HepG2 (cell line): ENCODE data around the gene ALG1L2. TPM values are rescaled to one million over a fixed set of nuclear protein-coding genes. Genes with fewer than 3 reads are reported as not detected.

Experiments
- BCL6 ChIP-seq: IDR thresholded peaks from 2 replicates; pipeline ENCODE4 v1.6.1; 2016; ENCODE audit warnings: missing genetic modification reagents, missing compliant biosample characterization
- CBX1 ChIP-seq: IDR thresholded peaks from one replicate; pipeline ENCODE4 v1.6.1; 2016; ENCODE audit warnings: antibody characterized with exemption, low read depth
- FOSL1 ChIP-seq: sonication (generic); formaldehyde crosslinking; IDR thresholded peaks from 2 replicates; pipeline ENCODE4 v1.9.0; 2021; ENCODE audit warnings: missing genetic modification reagents, borderline replicate concordance
- FOXA3 ChIP-seq: IDR thresholded peaks from 2 replicates; pipeline ENCODE4 v1.6.1; 2016; ENCODE audit warnings: missing genetic modification reagents, missing compliant biosample characterization
- FOXC1 ChIP-seq: sonication (generic); formaldehyde crosslinking; IDR thresholded peaks from 2 replicates; pipeline ENCODE4 v1.8.0; 2022; ENCODE audit warnings: mild to moderate bottlenecking, missing genetic modification reagents, borderline replicate concordance
- GPN1 ChIP-seq: sonication (generic); formaldehyde crosslinking; IDR thresholded peaks from 2 replicates; pipeline ENCODE4 v1.5.1; 2020; ENCODE audit warnings: missing genetic modification reagents, borderline replicate concordance
- HIVEP1 ChIP-seq: sonication (generic); formaldehyde crosslinking; IDR thresholded peaks from 2 replicates; pipeline ENCODE4 v1.4.0; 2020; ENCODE audit warnings: mild to moderate bottlenecking, missing genetic modification reagents
- KAT2B ChIP-seq: fragments of 150-350 bp; IDR thresholded peaks from 2 replicates; pipeline ENCODE4 v1.6.1; 2014; ENCODE audit warnings: low read depth, low read length, borderline replicate concordance
- MEF2D ChIP-seq: sonication (generic); formaldehyde crosslinking; IDR thresholded peaks from 2 replicates; pipeline ENCODE4 v1.5.1; 2020; ENCODE audit warnings: mild to moderate bottlenecking, missing genetic modification reagents
- MYNN ChIP-seq: sonication (generic); formaldehyde crosslinking; IDR thresholded peaks from 2 replicates; pipeline ENCODE4 v1.4.0; 2020; ENCODE audit warnings: mild to moderate bottlenecking, low read depth, missing genetic modification reagents
- SRSF1 ChIP-seq: fragments of 200-400 bp; formaldehyde crosslinking; optimal IDR thresholded peaks from 2 replicates; pipeline ENCODE3; 2017; ENCODE audit warnings: mild to moderate bottlenecking, low read depth, low read length, moderate library complexity
- TP53 ChIP-seq: sonication (generic); formaldehyde crosslinking; conservative IDR thresholded peaks from 2 replicates; pipeline ENCODE4 v1.4.0; 2020; ENCODE audit warnings: missing genetic modification reagents
- ZC3H4 ChIP-seq: sonication (generic); formaldehyde crosslinking; IDR thresholded peaks from 2 replicates; pipeline ENCODE4 v1.4.0; 2020; ENCODE audit warnings: missing genetic modification reagents, borderline replicate concordance
- ZEB1 ChIP-seq: IDR thresholded peaks from 2 replicates; pipeline ENCODE4 v1.6.1; 2012; ENCODE audit warnings: mild to moderate bottlenecking, low read depth, inconsistent platforms; ENCODE audit not compliant: insufficient replicate concordance
- ZNF230 ChIP-seq: sonication (generic); formaldehyde crosslinking; IDR thresholded peaks from 2 replicates; pipeline ENCODE4 v1.4.0; 2020; ENCODE audit warnings: mild to moderate bottlenecking, missing genetic modification reagents
- ZNF30 ChIP-seq: sonication (generic); formaldehyde crosslinking; IDR thresholded peaks from 2 replicates; pipeline ENCODE4 v1.5.0; 2020; ENCODE audit warnings: mild to moderate bottlenecking, missing genetic modification reagents
- ZNF333 ChIP-seq: sonication (generic); formaldehyde crosslinking; IDR thresholded peaks from 2 replicates; pipeline ENCODE4 v1.4.0; 2020; ENCODE audit warnings: mild to moderate bottlenecking, missing genetic modification reagents, borderline replicate concordance
- ZNF335 ChIP-seq: sonication (generic); formaldehyde crosslinking; IDR thresholded peaks from 2 replicates; pipeline ENCODE4 v1.4.0; 2020; ENCODE audit warnings: missing genetic modification reagents
- ZNF383 ChIP-seq: sonication (generic); formaldehyde crosslinking; IDR thresholded peaks from 2 replicates; pipeline ENCODE4 v1.4.0; 2020; ENCODE audit warnings: missing genetic modification reagents, mild to moderate bottlenecking, borderline replicate concordance
- ZNF776 ChIP-seq: sonication (generic); formaldehyde crosslinking; IDR thresholded peaks from 2 replicates; pipeline ENCODE4 v1.4.0; 2020; ENCODE audit warnings: mild to moderate bottlenecking, missing genetic modification reagents
- polyA plus RNA-seq, 8 experiments: library from polyadenylated mRNA; depleted of rRNA in 3 of 8; stranded (reverse) in 7 of 8; unstranded in 1 of 8; fragments of >200 nt; fragmentation: Illumina TruSeq in 4 of 8; extraction: Trizol in 4 of 8; gene quantifications; 2 replicates each; pipeline versions ENCODE4 v1.2.1 to v1.2.3, GENCODE V29; 2011 to 2016; ENCODE audit warnings: low read depth in 4 of 8, missing spikeins in 1 of 8, mixed read lengths in 1 of 8; ENCODE audit not compliant: insufficient read depth in 1 of 8
- total RNA-seq, 5 experiments: library from RNA; depleted of rRNA; stranded (reverse); fragments of >200 nt; fragmentation: Illumina TruSeq; extraction: Trizol; gene quantifications; 2 replicates each; pipeline ENCODE4 v1.2.3, GENCODE V29; 2016; ENCODE audit warnings: low read depth in 1 of 5
- TF ChIP-seq, protein P1 (sequence below): sonication (generic); formaldehyde crosslinking; IDR thresholded peaks from 2 replicates; pipeline ENCODE4 v1.5.0; 2020; ENCODE audit warnings: mild to moderate bottlenecking, missing genetic modification reagents, borderline replicate concordance

Gene ALG1L2
- total and polyA plus RNA-seq, 2 of the 13 experiments (the other 11 are each of a cell fraction or from before 2014, with no cell fraction given), result 0.13 to 0.55 TPM

DNA sequence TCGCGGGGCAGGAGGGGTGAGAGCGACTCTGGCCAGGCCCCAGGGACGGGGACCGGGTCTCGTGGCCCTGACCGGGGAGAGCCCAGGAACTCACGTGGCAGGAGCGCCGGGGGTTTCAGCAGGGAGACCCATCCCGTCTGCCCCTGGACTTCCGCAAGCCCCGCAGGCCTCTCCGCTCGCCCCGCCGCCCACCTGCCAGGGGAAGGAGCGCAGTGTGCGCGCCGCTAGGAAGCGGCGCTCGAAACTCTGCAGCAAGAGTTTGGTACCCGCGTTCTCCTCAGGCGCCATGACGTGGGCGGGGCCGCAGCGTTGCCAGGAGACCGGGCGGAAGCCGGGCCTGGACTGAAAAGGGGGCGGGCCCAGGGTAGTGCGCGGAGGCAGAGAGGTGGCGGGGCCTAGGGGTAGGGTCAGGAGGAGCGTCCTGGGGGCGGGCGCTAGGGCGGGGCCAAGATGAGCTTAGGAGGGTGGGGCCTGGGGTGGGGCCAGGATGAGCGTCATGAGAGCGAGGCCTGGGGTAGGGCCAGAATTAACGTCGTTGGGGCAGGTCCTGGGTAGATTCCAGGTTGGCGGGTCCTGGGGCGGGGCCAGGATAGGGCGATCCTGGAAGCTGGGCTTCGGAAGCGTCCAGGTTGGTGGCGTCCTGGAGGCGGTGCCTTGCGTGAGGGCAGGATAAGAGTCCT is 29.7 kb downstream of the ALG1L2 start (continued):
- no peak for TF ChIP-seq ZNF333
- TF ChIP-seq MEF2D (CRISPR knock-in tag), result no peak
- TF ChIP-seq ZNF230 (CRISPR knock-in tag), result no peak
- TF ChIP-seq HIVEP1, result no peak
- TF ChIP-seq SRSF1, result no peak
- no peak for TF ChIP-seq KAT2B
- TF ChIP-seq ZNF335, result no peak
- no peak for TF ChIP-seq ZNF776
- TF ChIP-seq FOXA3 (CRISPR knock-in tag), result no peak
- no peak for TF ChIP-seq TP53 (CRISPR knock-in tag)
- TF ChIP-seq BCL6 (CRISPR knock-in tag), result no peak
- no peak for TF ChIP-seq FOSL1 (CRISPR knock-in tag)
- TF ChIP-seq ZEB1, result no peak
- no peak for TF ChIP-seq ZNF30 (CRISPR knock-in tag)
- TF ChIP-seq MYNN (CRISPR knock-in tag), result no peak
- no peak for TF ChIP-seq GPN1 (CRISPR knock-in tag)
- TF ChIP-seq, protein P1, sequence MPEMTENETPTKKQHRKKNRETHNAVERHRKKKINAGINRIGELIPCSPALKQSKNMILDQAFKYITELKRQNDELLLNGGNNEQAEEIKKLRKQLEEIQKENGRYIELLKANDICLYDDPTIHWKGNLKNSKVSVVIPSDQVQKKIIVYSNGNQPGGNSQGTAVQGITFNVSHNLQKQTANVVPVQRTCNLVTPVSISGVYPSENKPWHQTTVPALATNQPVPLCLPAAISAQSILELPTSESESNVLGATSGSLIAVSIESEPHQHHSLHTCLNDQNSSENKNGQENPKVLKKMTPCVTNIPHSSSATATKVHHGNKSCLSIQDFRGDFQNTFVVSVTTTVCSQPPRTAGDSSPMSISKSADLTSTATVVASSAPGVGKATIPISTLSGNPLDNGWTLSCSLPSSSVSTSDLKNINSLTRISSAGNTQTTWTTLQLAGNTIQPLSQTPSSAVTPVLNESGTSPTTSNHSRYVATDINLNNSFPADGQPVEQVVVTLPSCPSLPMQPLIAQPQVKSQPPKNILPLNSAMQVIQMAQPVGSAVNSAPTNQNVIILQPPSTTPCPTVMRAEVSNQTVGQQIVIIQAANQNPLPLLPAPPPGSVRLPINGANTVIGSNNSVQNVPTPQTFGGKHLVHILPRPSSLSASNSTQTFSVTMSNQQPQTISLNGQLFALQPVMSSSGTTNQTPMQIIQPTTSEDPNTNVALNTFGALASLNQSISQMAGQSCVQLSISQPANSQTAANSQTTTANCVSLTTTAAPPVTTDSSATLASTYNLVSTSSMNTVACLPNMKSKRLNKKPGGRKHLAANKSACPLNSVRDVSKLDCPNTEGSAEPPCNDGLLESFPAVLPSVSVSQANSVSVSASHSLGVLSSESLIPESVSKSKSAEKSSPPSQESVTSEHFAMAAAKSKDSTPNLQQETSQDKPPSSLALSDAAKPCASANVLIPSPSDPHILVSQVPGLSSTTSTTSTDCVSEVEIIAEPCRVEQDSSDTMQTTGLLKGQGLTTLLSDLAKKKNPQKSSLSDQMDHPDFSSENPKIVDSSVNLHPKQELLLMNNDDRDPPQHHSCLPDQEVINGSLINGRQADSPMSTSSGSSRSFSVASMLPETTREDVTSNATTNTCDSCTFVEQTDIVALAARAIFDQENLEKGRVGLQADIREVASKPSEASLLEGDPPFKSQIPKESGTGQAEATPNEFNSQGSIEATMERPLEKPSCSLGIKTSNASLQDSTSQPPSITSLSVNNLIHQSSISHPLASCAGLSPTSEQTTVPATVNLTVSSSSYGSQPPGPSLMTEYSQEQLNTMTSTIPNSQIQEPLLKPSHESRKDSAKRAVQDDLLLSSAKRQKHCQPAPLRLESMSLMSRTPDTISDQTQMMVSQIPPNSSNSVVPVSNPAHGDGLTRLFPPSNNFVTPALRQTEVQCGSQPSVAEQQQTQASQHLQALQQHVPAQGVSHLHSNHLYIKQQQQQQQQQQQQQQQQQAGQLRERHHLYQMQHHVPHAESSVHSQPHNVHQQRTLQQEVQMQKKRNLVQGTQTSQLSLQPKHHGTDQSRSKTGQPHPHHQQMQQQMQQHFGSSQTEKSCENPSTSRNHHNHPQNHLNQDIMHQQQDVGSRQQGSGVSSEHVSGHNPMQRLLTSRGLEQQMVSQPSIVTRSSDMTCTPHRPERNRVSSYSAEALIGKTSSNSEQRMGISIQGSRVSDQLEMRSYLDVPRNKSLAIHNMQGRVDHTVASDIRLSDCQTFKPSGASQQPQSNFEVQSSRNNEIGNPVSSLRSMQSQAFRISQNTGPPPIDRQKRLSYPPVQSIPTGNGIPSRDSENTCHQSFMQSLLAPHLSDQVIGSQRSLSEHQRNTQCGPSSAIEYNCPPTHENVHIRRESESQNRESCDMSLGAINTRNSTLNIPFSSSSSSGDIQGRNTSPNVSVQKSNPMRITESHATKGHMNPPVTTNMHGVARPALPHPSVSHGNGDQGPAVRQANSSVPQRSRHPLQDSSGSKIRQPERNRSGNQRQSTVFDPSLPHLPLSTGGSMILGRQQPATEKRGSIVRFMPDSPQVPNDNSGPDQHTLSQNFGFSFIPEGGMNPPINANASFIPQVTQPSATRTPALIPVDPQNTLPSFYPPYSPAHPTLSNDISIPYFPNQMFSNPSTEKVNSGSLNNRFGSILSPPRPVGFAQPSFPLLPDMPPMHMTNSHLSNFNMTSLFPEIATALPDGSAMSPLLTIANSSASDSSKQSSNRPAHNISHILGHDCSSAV (CRISPR knock-in tag), result no peak
- no peak for TF ChIP-seq ZNF383
- no peak for TF ChIP-seq CBX1
- no peak for TF ChIP-seq ZC3H4 (CRISPR knock-in tag)
- TF ChIP-seq FOXC1 (CRISPR knock-in tag), result no peak
